Subcutaneous adipose tissue (tissue), 4 donors: ENCODE results near the gene HLCS. TPM values are rescaled to one million over a fixed set of nuclear protein-coding genes. Genes with fewer than 3 reads are reported as not detected.

Experiments used
- CTCF ChIP-seq: fragments of 450-650 bp; IDR thresholded peaks from one replicate; pipeline ENCODE4 v1.5.1; 2016; ENCODE audit warnings: low read depth, mild to moderate bottlenecking, control low read depth, antibody characterized with exemption, moderate library complexity
- total RNA-seq, 4 donors: library from RNA; depleted of rRNA; stranded (reverse); fragments of >200 nt; gene quantifications; one replicate each; pipeline ENCODE4 v1.1.0, GENCODE V29; 2016

The HLCS gene
- total RNA-seq, 4 donors from 2014 or later, result 14.6 to 30.3 (median 23.7) TPM

GRCh38 chr21:36834192-36834591 lies 132.3 kb downstream of the HLCS start:
- no peak for TF ChIP-seq CTCF

- TF ChIP-seq CTCF, result no peak
These were observed 136.4 kb downstream of the HLCS start for GRCh38 chr21:36830100-36830499.

GRCh38 chr21:36828891-36829515 lies 137.5 kb downstream of the HLCS start:
- no peak for TF ChIP-seq CTCF

GRCh38 chr21:36828208-36828607 lies 138.3 kb downstream of the HLCS start:
- TF ChIP-seq CTCF, result no peak

GRCh38 chr21:36825658-36826057 lies 140.8 kb downstream of the HLCS start:
- TF ChIP-seq CTCF, result no peak

GRCh38 chr21:36821032-36821299 lies 145.5 kb downstream of the HLCS start:
- TF ChIP-seq CTCF, result no peak

- TF ChIP-seq CTCF, result no peak
These were observed 146.1 kb downstream of the HLCS start for GRCh38 chr21:36820176-36821031.
